HL-60 (cell line): ENCODE measurements around the gene RPS8.

Experiments used
- DNase-seq, 2 experiments: peaks; one replicate each; pipeline ENCODE4 v3.0.0-alpha.2; 2010 to 2020; ENCODE audit warnings: low read depth in 1 of 2, low spot score in 1 of 2
- H3K27ac ChIP-seq: fragments of 250-450 bp; sonication (Bioruptor Pico); replicated peaks from 2 replicates; pipeline ENCODE4 v1.5.1; 2020; ENCODE audit warnings: mild to moderate bottlenecking, moderate library complexity
- H3K27me3 ChIP-seq: fragments of 250-450 bp; sonication (Bioruptor Pico); 2 replicates; pipeline ENCODE4 v1.5.1; 2021; ENCODE audit warnings: mild to moderate bottlenecking, moderate library complexity; ENCODE audit not compliant: insufficient read depth, poor library complexity, severe bottlenecking
- H3K4me3 ChIP-seq: replicated peaks from 2 replicates; pipeline ENCODE4 v1.5.1; 2011; ENCODE audit warnings: mild to moderate bottlenecking, control low read depth, low read length; ENCODE audit not compliant: insufficient read depth
- CTCF ChIP-seq: IDR thresholded peaks from one replicate; pipeline ENCODE4 v1.5.1; 2011; ENCODE audit warnings: low read length, control low read depth, inconsistent platforms; ENCODE audit not compliant: insufficient read depth
- GABPA ChIP-seq: IDR thresholded peaks from 2 replicates; pipeline ENCODE4 v1.6.1; 2012; ENCODE audit warnings: low read depth
- POLR2AphosphoS5 ChIP-seq: IDR thresholded peaks from 2 replicates; pipeline ENCODE4 v1.6.1; 2012; ENCODE audit warnings: low read depth
- REST ChIP-seq: IDR thresholded peaks from 2 replicates; pipeline ENCODE4 v1.6.1; 2012; ENCODE audit warnings: low read depth; ENCODE audit not compliant: insufficient replicate concordance
- SPI1 ChIP-seq: IDR thresholded peaks from 2 replicates; pipeline ENCODE4 v1.6.1; 2012; ENCODE audit warnings: low read depth, mild to moderate bottlenecking, borderline replicate concordance

RPS8 gene

GRCh38 chr1:44803062-44803311 is 27.6 kb downstream of the RPS8 start:
- no peaks in the 10 kb centered on the region for H3K27me3 ChIP-seq
- H3K27ac ChIP-seq, result no peak overlapping the region
- DNase-seq, result no peak
- H3K4me3 ChIP-seq, result no peak overlapping the region
- TF ChIP-seq CTCF (no peak), GABPA (no peak), POLR2AphosphoS5 (no peak), SPI1 (no peak), REST (no peak)

- TF ChIP-seq GABPA, result no peak
- no peak for TF ChIP-seq SPI1
- TF ChIP-seq POLR2AphosphoS5, result no peak
- no peak for TF ChIP-seq CTCF
- no peak for TF ChIP-seq REST
- no peak overlapping the region for H3K4me3 ChIP-seq
- no peak for DNase-seq
- H3K27me3 ChIP-seq, result no peaks in the 10 kb centered on the region
- no peak overlapping the region for H3K27ac ChIP-seq
These were observed 28.2 kb downstream of the RPS8 start for GRCh38 chr1:44803312-44804095.

- no peak overlapping the region for H3K27ac ChIP-seq
- no peaks in the 10 kb centered on the region for H3K27me3 ChIP-seq
- TF ChIP-seq POLR2AphosphoS5, result no peak
- TF ChIP-seq CTCF, result no peak
- TF ChIP-seq SPI1, result no peak
- no peak for DNase-seq
- no peak overlapping the region for H3K4me3 ChIP-seq
These were observed 30.1 kb downstream of the RPS8 start for GRCh38 chr1:44805311-44806024.
